Ascending aorta (tissue), 2 donors: ENCODE data around the gene DCXR. TPM values are rescaled to one million over a fixed set of nuclear protein-coding genes. Genes with fewer than 3 reads are reported as not detected.

Source experiments
- DNase-seq, 2 donors: peaks; one replicate each; pipeline ENCODE4 v3.0.0-alpha.2; 2019; ENCODE audit warnings: low spot score in 2 of 2
- H3K27ac ChIP-seq, 2 donors: fragments of 200-600 bp; sonication (generic); one replicate each; pipeline ENCODE4 v1.5.1; 2016 to 2017; ENCODE audit warnings: mild to moderate bottlenecking in 1 of 2
- H3K27me3 ChIP-seq: fragments of 200-600 bp; sonication (generic); one replicate; pipeline ENCODE4 v1.5.1; 2017
- H3K36me3 ChIP-seq, 2 donors: fragments of 200-600 bp; sonication (generic); one replicate each; pipeline ENCODE4 v1.5.1; 2016
- H3K4me1 ChIP-seq, 2 donors: fragments of 200-600 bp; sonication (generic); one replicate each; pipeline ENCODE4 v1.5.1; 2016 to 2017; ENCODE audit warnings: mild to moderate bottlenecking in 1 of 2
- H3K4me3 ChIP-seq, 2 donors: fragments of 200-600 bp; sonication (generic); one replicate each; pipeline ENCODE4 v1.5.1; 2016 to 2017; ENCODE audit warnings: mild to moderate bottlenecking in 1 of 2
- H3K9me3 ChIP-seq, 2 donors: fragments of 200-600 bp; sonication (generic); one replicate each; pipeline ENCODE4 v1.5.1; 2016
- CTCF ChIP-seq, 3 experiments: fragments of 200-600 bp in 2 of 3; fragments of 450-650 bp in 1 of 3; sonication (generic) in 2 of 3; IDR thresholded peaks; one replicate each; pipeline ENCODE4 v1.5.1; 2016 to 2019; ENCODE audit warnings: antibody characterized with exemption in 3 of 3, mild to moderate bottlenecking in 1 of 3, moderate library complexity in 1 of 3
- intact Hi-C: fragments of 100-400 bp; cut with DNase I; formaldehyde crosslinking; loops from one replicate; pipeline ENCODE4 v1.15.1; 2023
- total RNA-seq: library from RNA; depleted of rRNA; stranded (reverse); fragments of >200 nt; gene quantifications from one replicate; pipeline ENCODE4 v1.1.0, GENCODE V29; 2016

DCXR gene
- total RNA-seq, 1 donor from 2014 or later: 160 TPM

GRCh38 chr17:82023447-82024241, 13.9 kb downstream of the DCXR start:
- Histone ChIP-seq H3K4me3 (peak overlapping the region; percentile 89 to 94), H3K27me3 (no peaks in the 10 kb centered on the region), H3K36me3 (peaks cover 0 to 4% of the 10 kb centered on the region in 2 donors), H3K4me1 (peaks cover 12 to 20% of the 10 kb centered on the region in 2 donors), H3K27ac (no peak overlapping the region), H3K9me3 (no peaks in the 10 kb centered on the region)
- intact Hi-C loops: loop anchor here (1.0 to 5.0 kb wide), 7 partner anchors 14 to 189 kb away; partner anchors contain the start of genes ARHGDIA, ASPSCR1, CCDC57 and DCXR
- no peak for DNase-seq
- no peak for TF ChIP-seq CTCF (IDR thresholded peaks at IDR 0.05)

- Histone ChIP-seq H3K27me3 (no peaks in the 10 kb centered on the region), H3K4me1 (peaks cover 12 to 20% of the 10 kb centered on the region in 2 donors), H3K27ac (peak within 1 kb of the TSS; percentile 56 to 71), H3K36me3 (peaks cover 0 to 10% of the 10 kb centered on the region in 2 donors), H3K9me3 (no peaks in the 10 kb centered on the region), H3K4me3 (peak within 1 kb of the TSS; percentile 89 to 99)
- TF ChIP-seq CTCF (IDR thresholded peaks at IDR 0.05): no peak
- DNase-seq: peak; percentile 99 to 100
- intact Hi-C loops: loop anchor here (1.0 to 5.0 kb wide), 8 partner anchors 14 to 189 kb away; partner anchors contain the start of genes ARHGDIA, ASPSCR1, CCDC57 and DCXR
Observed at GRCh38 chr17:82022981-82023446, 14.5 kb downstream of the DCXR start, which contains the start of gene LRRC45. Gene LRRC45 (plus strand): TSS chr17:82023305. CDS start chr17:82023644, 339 bp downstream.

GRCh38 chr17:82022310-82022980, 15.1 kb downstream of the DCXR start, which contains the start of gene CENPX:
Gene CENPX (minus strand): TSS chr17:82022878. CDS start chr17:82022861, 17 bp downstream.
- TF ChIP-seq CTCF (IDR thresholded peaks at IDR 0.05): no peak
- Histone ChIP-seq H3K27ac (peak within 1 kb of the TSS; percentile 56 to 71), H3K36me3 (peaks cover 0 to 14% of the 10 kb centered on the region in 2 donors), H3K4me3 (peak within 1 kb of the TSS; percentile 89 to 99), H3K4me1 (peaks cover 12 to 20% of the 10 kb centered on the region in 2 donors), H3K9me3 (no peaks in the 10 kb centered on the region), H3K27me3 (no peaks in the 10 kb centered on the region)
- intact Hi-C loops: loop anchor here (1.0 to 5.0 kb wide), 5 partner anchors 18 to 190 kb away; partner anchors contain the start of genes ARHGDIA, CCDC57, GPS1 and PCYT2
- DNase-seq: no peak

- intact Hi-C loops: loop anchor here (1.0 to 5.0 kb wide), 6 partner anchors 18 to 190 kb away; partner anchors contain the start of genes ARHGDIA, CCDC57, GPS1 and PCYT2
- H3K9me3 ChIP-seq: no peaks in the 10 kb centered on the region
- no peak for TF ChIP-seq CTCF (IDR thresholded peaks at IDR 0.05)
- peak overlapping the region; percentile 80 to 99 for H3K4me3 ChIP-seq
- H3K27me3 ChIP-seq: no peaks in the 10 kb centered on the region
- H3K27ac ChIP-seq: peak overlapping the region in 1 of 2 donors; percentile 71
- H3K36me3 ChIP-seq: peaks cover 0 to 14% of the 10 kb centered on the region in 2 donors
- H3K4me1 ChIP-seq: peaks cover 12 to 20% of the 10 kb centered on the region in 2 donors
- no peak for DNase-seq
Observed at GRCh38 chr17:82021900-82022309, 15.6 kb downstream of the DCXR start.
